A549 (cell line): ENCODE results near the gene DDIAS. TPM values are rescaled to one million over a fixed set of nuclear protein-coding genes. Genes with fewer than 3 reads are reported as not detected.

Source experiments
- ATAC-seq, 2 experiments: fragments of 200-7000 bp in 1 of 2; fragments of >200 bp in 1 of 2; cut with Nextera tagmentation in 1 of 2; cut with Tn5 transposase in 1 of 2; 3 replicates each; pipeline versions ENCODE4 v1.8.0 to v1.9.1; 2018 to 2020; ENCODE audit warnings: mild to moderate bottlenecking in 1 of 2, moderate library complexity in 1 of 2
- CTCF ChIA-PET: fragments of 300-600 bp; sonication (Branson Sonifier 250); formaldehyde crosslinking; extraction: SDS; loops from one replicate; lab custom pipeline; 2021; ENCODE audit warnings: antibody characterized with exemption, inconsistent platforms; lab: Yijun Ruan, JAX
- POLR2A ChIA-PET: fragments of 350-600 bp; formaldehyde crosslinking; extraction: SDS; loops from one replicate; lab custom pipeline; 2021; ENCODE audit warnings: antibody characterized with exemption, inconsistent platforms; lab: Yijun Ruan, JAX
- DNase-seq, 2 experiments: peaks; one replicate each; pipeline versions ENCODE4 v3.0.0 to v3.0.0-alpha.2; 2011 to 2016; ENCODE audit warnings: low read depth in 1 of 2, low spot score in 1 of 2
- FAIRE-seq: peaks from 2 replicates; lab custom pipeline; 2011; peaks lifted over from hg19 to GRCh38; lab: Jason Lieb, UNC
- H3K27ac ChIP-seq, 2 experiments: fragments of >200 bp; sonication (Bioruptor Twin); formaldehyde crosslinking; 3 replicates each; pipeline ENCODE4 v1.5.1; 2016 to 2017
- H3K4me1 ChIP-seq: fragments of >200 bp; sonication (Bioruptor Twin); formaldehyde crosslinking; 3 replicates; pipeline ENCODE4 v1.6.1; 2016
- H3K4me2 ChIP-seq: fragments of >200 bp; sonication (Bioruptor Twin); formaldehyde crosslinking; 3 replicates; pipeline ENCODE4 v1.6.1; 2016
- H3K4me3 ChIP-seq: fragments of >200 bp; sonication (Bioruptor Twin); formaldehyde crosslinking; 3 replicates; pipeline ENCODE4 v1.5.1; 2016
- H3K9me3 ChIP-seq: fragments of >200 bp; sonication (Bioruptor Twin); formaldehyde crosslinking; 3 replicates; pipeline ENCODE4 v1.6.1; 2016
- BHLHE40 ChIP-seq: IDR thresholded peaks from 2 replicates; pipeline ENCODE4 v1.6.1; 2012; ENCODE audit warnings: low read depth, low read length, inconsistent platforms
- CBX2 ChIP-seq: fragments of 200-600 bp; sonication (generic); IDR thresholded peaks from 2 replicates; pipeline ENCODE4 v1.6.1; 2016; ENCODE audit warnings: low read depth, mild to moderate bottlenecking, borderline replicate concordance
- CEBPB ChIP-seq, 2 experiments: fragments of >200 bp in 1 of 2; sonication (Bioruptor Twin) in 1 of 2; formaldehyde crosslinking in 1 of 2; IDR thresholded peaks; 2 replicates each; pipeline ENCODE4 v1.6.1; 2012 to 2016
- E2F6 ChIP-seq: IDR thresholded peaks from 2 replicates; pipeline ENCODE4 v1.6.1; 2012; ENCODE audit warnings: low read depth, borderline replicate concordance
- EHF ChIP-seq: fragments of 250-450 bp; sonication (Bioruptor Pico); IDR thresholded peaks from 2 replicates; pipeline ENCODE4 v1.5.0; 2020; ENCODE audit warnings: mild to moderate bottlenecking
- EHMT2 ChIP-seq: fragments of 200-600 bp; sonication (generic); IDR thresholded peaks from 2 replicates; pipeline ENCODE4 v1.6.1; 2016; ENCODE audit warnings: antibody characterized with exemption, low read depth, mild to moderate bottlenecking, moderate library complexity
- EP300 ChIP-seq, 2 experiments: fragments of >200 bp; sonication (Bioruptor Twin); formaldehyde crosslinking; IDR thresholded peaks; 2 replicates in 1 of 2; 3 replicates in 1 of 2; pipeline ENCODE4 v1.6.1; 2016 to 2017
- ESRRA ChIP-seq: fragments of 150-350 bp; IDR thresholded peaks from 2 replicates; pipeline ENCODE4 v1.6.1; 2014; ENCODE audit warnings: mild to moderate bottlenecking, low read length, borderline replicate concordance
- GATA3 ChIP-seq: IDR thresholded peaks from 2 replicates; pipeline ENCODE4 v1.6.1; 2012; ENCODE audit warnings: borderline replicate concordance
- HDAC2 ChIP-seq: fragments of 200-600 bp; sonication (generic); IDR thresholded peaks from 2 replicates; pipeline ENCODE4 v1.6.1; 2016
- HES2 ChIP-seq: fragments of >200 bp; sonication (Bioruptor Twin); formaldehyde crosslinking; IDR thresholded peaks from 2 replicates; pipeline ENCODE4 v1.6.1; 2016
- HEYL ChIP-seq: fragments of 250-450 bp; sonication (Bioruptor Pico); IDR thresholded peaks from 2 replicates; pipeline ENCODE4 v1.8.0; 2021; ENCODE audit warnings: mild to moderate bottlenecking, moderate library complexity
- HMGXB4 ChIP-seq: fragments of 250-450 bp; sonication (Bioruptor Pico); IDR thresholded peaks from 2 replicates; pipeline ENCODE4 v1.5.0; 2021; ENCODE audit warnings: mild to moderate bottlenecking, moderate library complexity, borderline replicate concordance
- HOXA7 ChIP-seq: fragments of 250-450 bp; sonication (Bioruptor Pico); IDR thresholded peaks from 2 replicates; pipeline ENCODE4 v1.5.0; 2020; ENCODE audit warnings: mild to moderate bottlenecking, moderate library complexity
- JUNB ChIP-seq: fragments of >200 bp; sonication (Bioruptor Twin); formaldehyde crosslinking; IDR thresholded peaks from 2 replicates; pipeline ENCODE4 v1.6.1; 2016
- KDM1A ChIP-seq: fragments of 200-600 bp; sonication (generic); IDR thresholded peaks from 2 replicates; pipeline ENCODE4 v1.6.1; 2016; ENCODE audit warnings: low read depth, mild to moderate bottlenecking
- MAFK ChIP-seq: fragments of 450-650 bp; IDR thresholded peaks from 2 replicates; pipeline ENCODE4 v1.6.1; 2014; ENCODE audit not compliant: partially characterized antibody
- MYC ChIP-seq: IDR thresholded peaks from 2 replicates; pipeline ENCODE4 v1.6.1; 2012; ENCODE audit warnings: mild to moderate bottlenecking, inconsistent platforms, low read length, improper control_type of control experiment, borderline replicate concordance
- NR3C1 ChIP-seq: fragments of >200 bp; sonication (Bioruptor Twin); formaldehyde crosslinking; IDR thresholded peaks from 3 replicates; pipeline ENCODE4 v1.6.1; 2017
- PHF8 ChIP-seq: fragments of 200-600 bp; sonication (generic); IDR thresholded peaks from 2 replicates; pipeline ENCODE4 v1.6.1; 2016; ENCODE audit warnings: low read depth, mild to moderate bottlenecking, antibody characterized with exemption, moderate library complexity, borderline replicate concordance
- POLR2A ChIP-seq: IDR thresholded peaks from 2 replicates; pipeline ENCODE4 v1.6.1; 2012; ENCODE audit warnings: mild to moderate bottlenecking, low read length
- RARB ChIP-seq: fragments of 250-450 bp; sonication (Bioruptor Pico); IDR thresholded peaks from 2 replicates; pipeline ENCODE4 v1.8.0; 2021; ENCODE audit warnings: mild to moderate bottlenecking, moderate library complexity
- RCOR1 ChIP-seq: fragments of 150-350 bp; IDR thresholded peaks from 2 replicates; pipeline ENCODE4 v1.6.1; 2014; ENCODE audit warnings: antibody characterized with exemption, low read length, low read depth
- RNF2 ChIP-seq: fragments of 200-600 bp; sonication (generic); IDR thresholded peaks from 2 replicates; pipeline ENCODE4 v1.6.1; 2016; ENCODE audit warnings: low read depth, mild to moderate bottlenecking, antibody characterized with exemption, moderate library complexity, borderline replicate concordance
- TP53 ChIP-seq: fragments of 250-450 bp; sonication (Bioruptor Pico); IDR thresholded peaks from 2 replicates; pipeline ENCODE4 v1.5.0; 2021; ENCODE audit warnings: mild to moderate bottlenecking, moderate library complexity
- ZNF302 ChIP-seq: fragments of 250-450 bp; sonication (Bioruptor Pico); IDR thresholded peaks from 2 replicates; pipeline ENCODE4 v1.9.0; 2021; ENCODE audit warnings: inconsistent platforms, mild to moderate bottlenecking, moderate library complexity
- ZSCAN20 ChIP-seq: fragments of 250-450 bp; sonication (Bioruptor Pico); IDR thresholded peaks from 2 replicates; pipeline ENCODE4 v1.8.0; 2022; ENCODE audit warnings: mild to moderate bottlenecking, moderate library complexity
- WGBS: methylation state at CpG from one replicate; pipeline ENCODE4 v1.1.6; 2017; ENCODE audit errors: missing lambda C conversion rate; 5-methylcytosine and 5-hydroxymethylcytosine counted together
- polyA plus RNA-seq, 4 experiments: library from polyadenylated mRNA; depleted of rRNA in 3 of 4; stranded (reverse); fragments of >200 nt; fragmentation: RNase III in 1 of 4; extraction: RNeasy Plus Mini Kit Qiagen cat#74134 plus additional on column Dnase treatment in 1 of 4; gene quantifications; 2 replicates in 3 of 4; 3 replicates in 1 of 4; pipeline ENCODE4 v1.2.3, GENCODE V29; 2011 to 2017

DDIAS gene
- polyA plus RNA-seq, 2 of the 4 experiments (the other 2 are of a cell fraction) = 14.7 to 23.9 TPM

- Histone ChIP-seq H3K4me3 (no peak overlapping the region), H3K9me3 (no peaks in the 10 kb centered on the region), H3K27ac (no peak overlapping the region), H3K4me1 (no peaks in the 10 kb centered on the region), H3K4me2 (no peak overlapping the region)
- 92% methylated on average over 2 of the region's 2 CpGs for WGBS
- no peak for FAIRE-seq
- DNase-seq = no peak
- CTCF ChIA-PET = no interaction called here
- TF ChIP-seq HES2 = no peak
- TF ChIP-seq CBX2 = no peak
- TF ChIP-seq ZNF302 (CRISPR knock-in tag) = no peak
- TF ChIP-seq ZSCAN20 (CRISPR knock-in tag) = no peak
- no peak for TF ChIP-seq GATA3
- no peak for TF ChIP-seq RARB
- no peak for TF ChIP-seq BHLHE40
- ATAC-seq = no peak
- POLR2A ChIA-PET = no interaction called here
Measured at GRCh38 chr11:82871646-82872045, 29.9 kb upstream of the DDIAS start.

GRCh38 chr11:82872377-82873150 is 29.0 kb upstream of the DDIAS start:
- Histone ChIP-seq H3K9me3 (no peaks in the 10 kb centered on the region), H3K4me2 (no peak overlapping the region), H3K4me3 (no peak overlapping the region), H3K4me1 (no peaks in the 10 kb centered on the region), H3K27ac (no peak overlapping the region)
- CTCF ChIA-PET = no interaction called here
- ATAC-seq (no peak), FAIRE-seq (no peak), DNase-seq (no peak)
- 81% methylated on average over 7 of the region's 7 CpGs for WGBS
- POLR2A ChIA-PET = no interaction called here
- no peak for TF ChIP-seq HDAC2
- no peak for TF ChIP-seq E2F6
- TF ChIP-seq NR3C1 = no peak
- TF ChIP-seq KDM1A = no peak
- no peak for TF ChIP-seq MYC
- no peak for TF ChIP-seq RARB
- no peak for TF ChIP-seq RCOR1
- no peak for TF ChIP-seq ZNF302 (CRISPR knock-in tag)

GRCh38 chr11:82873919-82874333 is 27.6 kb upstream of the DDIAS start:
- H3K4me3 ChIP-seq = no peak overlapping the region
- no peak overlapping the region for H3K4me2 ChIP-seq
- FAIRE-seq (no peak), ATAC-seq (no peak), DNase-seq (no peak)
- CTCF ChIA-PET = no interaction called here
- H3K27ac ChIP-seq = no peak overlapping the region
- WGBS = 89% methylated on average over 5 of the region's 5 CpGs
- no peaks in the 10 kb centered on the region for H3K4me1 ChIP-seq
- POLR2A ChIA-PET = no interaction called here
- TF ChIP-seq HMGXB4 (CRISPR knock-in tag) (no peak), JUNB (no peak)
- H3K9me3 ChIP-seq = no peaks in the 10 kb centered on the region

GRCh38 chr11:82874646-82875523 is 26.7 kb upstream of the DDIAS start:
- TF ChIP-seq ZNF302 (CRISPR knock-in tag) = no peak
- TF ChIP-seq CBX2 = no peak
- TF ChIP-seq TP53 (CRISPR knock-in tag) = no peak
- TF ChIP-seq JUNB = no peak
- TF ChIP-seq HEYL (CRISPR knock-in tag) = no peak
- TF ChIP-seq EP300 (IDR thresholded peaks at IDR 0.05) = no peak
- no peak for TF ChIP-seq MAFK
- no peak for TF ChIP-seq EHF
- no peak for TF ChIP-seq PHF8
- TF ChIP-seq RNF2 = no peak
- no peak for TF ChIP-seq CEBPB (IDR thresholded peaks at IDR 0.05)
- no peak for TF ChIP-seq HES2
- no peak for TF ChIP-seq HOXA7 (CRISPR knock-in tag)
- TF ChIP-seq POLR2A = no peak
- TF ChIP-seq ZSCAN20 (CRISPR knock-in tag) = no peak
- no peak for TF ChIP-seq ESRRA
- no peak for TF ChIP-seq EHMT2
- 70% methylated on average over 4 of the region's 4 CpGs for WGBS
- no peaks in the 10 kb centered on the region for H3K4me1 ChIP-seq
- no peaks in the 10 kb centered on the region for H3K9me3 ChIP-seq
- no peak overlapping the region for H3K27ac ChIP-seq
- DNase-seq (no peak), ATAC-seq (no peak), FAIRE-seq (no peak)
- ChIA-PET CTCF (no interaction called here), POLR2A (no interaction called here)
- H3K4me2 ChIP-seq = no peak overlapping the region
- H3K4me3 ChIP-seq = no peak overlapping the region
